Activated naive CD4-positive, alpha-beta T cell treated with anti-CD3 and anti-CD28 coated beads for 36 hours (primary cell): Measurements from ENCODE around the gene USF3. TPM values are rescaled to one million over a fixed set of nuclear protein-coding genes. Genes with fewer than 3 reads are reported as not detected.

Experiments
- CTCF ChIA-PET: fragments of 350-600 bp; sonication (Branson Sonifier 250); formaldehyde crosslinking; loops from one replicate; lab custom pipeline; 2021; ENCODE audit warnings: antibody characterized with exemption; lab: Charles Lee
- DNase-seq: peaks from one replicate; pipeline ENCODE4 v3.0.0-alpha.2; 2020
- H3K27ac Mint-ChIP-seq: one replicate; pipeline ENCODE4 v1.8.0; 2021; ENCODE audit warnings: mild to moderate bottlenecking, mixed read lengths
- H3K27me3 Mint-ChIP-seq: one replicate; pipeline ENCODE4 v1.8.0; 2021; ENCODE audit warnings: low read depth, mixed read lengths
- H3K36me3 Mint-ChIP-seq: one replicate; pipeline ENCODE4 v1.8.0; 2021; ENCODE audit warnings: low read depth, mixed read lengths
- H3K4me1 Mint-ChIP-seq: one replicate; pipeline ENCODE4 v1.8.0; 2021; ENCODE audit warnings: low read depth, mixed read lengths
- H3K4me3 Mint-ChIP-seq: one replicate; pipeline ENCODE4 v1.8.0; 2021; ENCODE audit warnings: mild to moderate bottlenecking, moderate library complexity, mixed read lengths
- H3K9me3 Mint-ChIP-seq: one replicate; pipeline ENCODE4 v1.8.0; 2021; ENCODE audit warnings: mixed read lengths
- intact Hi-C: fragments of 100-400 bp; cut with micrococcal nuclease; formaldehyde crosslinking; loops from one replicate; pipeline ENCODE4 v1.15.1; 2023
- total RNA-seq, 2 experiments: library from RNA; stranded (reverse); gene quantifications; one replicate each; pipeline ENCODE4 v1.2.3, GENCODE V29; 2021

Gene USF3, protein sequence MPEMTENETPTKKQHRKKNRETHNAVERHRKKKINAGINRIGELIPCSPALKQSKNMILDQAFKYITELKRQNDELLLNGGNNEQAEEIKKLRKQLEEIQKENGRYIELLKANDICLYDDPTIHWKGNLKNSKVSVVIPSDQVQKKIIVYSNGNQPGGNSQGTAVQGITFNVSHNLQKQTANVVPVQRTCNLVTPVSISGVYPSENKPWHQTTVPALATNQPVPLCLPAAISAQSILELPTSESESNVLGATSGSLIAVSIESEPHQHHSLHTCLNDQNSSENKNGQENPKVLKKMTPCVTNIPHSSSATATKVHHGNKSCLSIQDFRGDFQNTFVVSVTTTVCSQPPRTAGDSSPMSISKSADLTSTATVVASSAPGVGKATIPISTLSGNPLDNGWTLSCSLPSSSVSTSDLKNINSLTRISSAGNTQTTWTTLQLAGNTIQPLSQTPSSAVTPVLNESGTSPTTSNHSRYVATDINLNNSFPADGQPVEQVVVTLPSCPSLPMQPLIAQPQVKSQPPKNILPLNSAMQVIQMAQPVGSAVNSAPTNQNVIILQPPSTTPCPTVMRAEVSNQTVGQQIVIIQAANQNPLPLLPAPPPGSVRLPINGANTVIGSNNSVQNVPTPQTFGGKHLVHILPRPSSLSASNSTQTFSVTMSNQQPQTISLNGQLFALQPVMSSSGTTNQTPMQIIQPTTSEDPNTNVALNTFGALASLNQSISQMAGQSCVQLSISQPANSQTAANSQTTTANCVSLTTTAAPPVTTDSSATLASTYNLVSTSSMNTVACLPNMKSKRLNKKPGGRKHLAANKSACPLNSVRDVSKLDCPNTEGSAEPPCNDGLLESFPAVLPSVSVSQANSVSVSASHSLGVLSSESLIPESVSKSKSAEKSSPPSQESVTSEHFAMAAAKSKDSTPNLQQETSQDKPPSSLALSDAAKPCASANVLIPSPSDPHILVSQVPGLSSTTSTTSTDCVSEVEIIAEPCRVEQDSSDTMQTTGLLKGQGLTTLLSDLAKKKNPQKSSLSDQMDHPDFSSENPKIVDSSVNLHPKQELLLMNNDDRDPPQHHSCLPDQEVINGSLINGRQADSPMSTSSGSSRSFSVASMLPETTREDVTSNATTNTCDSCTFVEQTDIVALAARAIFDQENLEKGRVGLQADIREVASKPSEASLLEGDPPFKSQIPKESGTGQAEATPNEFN (N-terminal part only)
- 1 to 10 TPM; 7.5 to 7.9 TPM for total RNA-seq

DNA sequence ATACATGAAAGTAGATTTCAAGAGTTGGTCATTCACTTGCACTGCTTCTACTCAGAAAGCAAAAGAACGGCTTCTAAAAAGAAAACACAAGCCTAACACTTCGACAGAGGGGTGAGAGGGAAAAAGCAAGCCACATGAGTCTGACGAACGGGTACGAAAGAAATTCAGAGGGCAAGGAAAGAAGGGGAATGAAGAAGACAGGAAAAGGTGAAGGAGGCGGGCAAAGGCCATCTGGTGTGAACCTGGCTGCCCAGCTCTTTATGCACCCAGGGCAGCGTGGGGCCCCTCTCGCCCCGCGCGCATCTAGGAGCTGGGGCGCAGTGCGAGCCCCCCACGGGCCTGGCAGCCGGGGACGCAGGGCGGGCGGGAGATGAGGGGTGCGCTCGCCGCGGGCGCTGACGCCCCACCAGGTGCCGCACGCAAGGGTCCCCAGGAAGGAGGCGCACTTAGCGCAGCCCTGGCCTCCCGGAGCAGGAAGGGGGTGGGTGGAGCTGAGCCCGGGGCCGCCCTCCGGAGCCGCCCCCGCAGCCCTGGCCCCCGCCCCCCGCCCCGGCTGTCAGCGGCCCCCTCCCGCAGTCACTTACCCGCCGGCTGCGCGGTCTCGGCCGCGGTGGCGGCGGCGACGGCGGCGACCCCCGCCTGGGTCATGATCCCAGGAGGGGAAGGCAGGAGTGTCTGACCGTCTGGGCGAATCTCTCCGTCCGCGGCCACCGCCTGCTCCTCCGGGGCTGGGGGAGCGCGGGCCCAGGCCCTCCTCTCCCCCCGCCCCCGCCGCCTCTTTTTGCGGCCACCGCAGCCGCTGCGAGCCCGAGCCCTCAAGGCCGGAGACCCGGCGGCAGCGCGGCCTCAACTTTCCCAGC, at the start of gene USF3:
Gene USF3, minus strand, starts transcription at position 857 of the 860 bp plus-strand sequence. CDS start 21,764 bp downstream, outside the sequence.
- Mint-ChIP-seq H3K27me3 (no peaks in the 10 kb centered on the region), H3K4me1 (peaks cover 25% of the 10 kb centered on the region)
- intact Hi-C loops = loop anchor here (1.0 to 2.0 kb wide), 11 partner anchors 41 to 1451 kb away; partner anchors contain the start of genes CCDC191, NAA50, QTRT2 and SIDT1

DNA sequence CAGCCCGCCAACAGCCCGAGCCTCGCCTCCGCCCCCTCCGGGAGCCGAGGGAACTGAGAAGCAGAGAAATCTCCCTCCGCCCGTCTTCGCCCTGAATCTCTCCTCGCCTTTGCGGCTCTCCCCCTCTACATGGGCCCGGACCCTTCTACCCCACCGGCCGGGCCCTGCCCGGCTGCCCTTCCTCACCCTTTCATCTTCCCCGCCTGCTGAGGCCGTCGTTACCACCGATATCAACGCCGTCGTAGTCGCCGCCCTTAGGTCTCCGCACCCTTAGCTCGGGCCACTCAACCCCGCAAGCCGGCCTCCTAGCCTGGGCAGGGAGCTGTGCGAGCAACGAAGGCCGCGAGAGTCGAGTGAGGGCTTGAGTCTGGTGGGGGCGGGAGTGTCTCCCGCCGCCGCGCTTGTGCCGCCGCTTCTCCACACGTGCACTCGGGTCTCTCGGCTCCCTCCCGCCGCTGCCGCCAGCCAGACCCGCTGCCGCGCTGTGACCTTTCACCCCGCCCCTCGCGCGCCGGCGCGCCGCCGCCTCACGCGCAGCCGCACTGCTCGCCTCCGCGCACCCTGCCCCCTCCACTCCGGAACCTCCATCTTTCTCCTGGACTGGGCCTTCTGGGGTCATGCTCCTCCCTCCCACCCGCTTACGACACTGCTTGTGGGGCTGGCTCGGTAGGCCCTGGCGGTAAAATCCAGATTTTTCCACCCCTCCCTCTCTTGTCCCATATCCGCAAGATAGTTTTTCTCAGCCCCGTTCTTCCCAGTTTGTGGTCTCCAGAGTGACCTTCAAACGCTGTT, 49.5 kb upstream of the USF3 start, which contains the start of gene NAA50:
Gene NAA50, minus strand, starts transcription at position 494 of the 792 bp plus-strand sequence. Its CDS starts 300 bp downstream, at position 194.
- H3K36me3 Mint-ChIP-seq = peaks cover 16% of the 10 kb centered on the region
- H3K27ac Mint-ChIP-seq = peak within 1 kb of the TSS; percentile 100
- intact Hi-C loops = loop anchor here (1.0 to 10.0 kb wide), 20 partner anchors 10 to 1911 kb away; partner anchors contain the start of genes BTLA, CCDC191, GRAMD1C and QTRT2
- no peaks in the 10 kb centered on the region for H3K27me3 Mint-ChIP-seq
- H3K4me3 Mint-ChIP-seq = peak within 1 kb of the TSS; percentile 98
- H3K9me3 Mint-ChIP-seq = no peaks in the 10 kb centered on the region
- DNase-seq = peak; percentile 95
- CTCF ChIA-PET = interaction anchor here (0.6 to 3.6 kb wide), 20 partner anchors 10 to 413 kb away, joined by 3 to 29 read pairs (median 4); partner anchors contain the start of gene SPICE1
- H3K4me1 Mint-ChIP-seq = peaks cover 60% of the 10 kb centered on the region

More for the DNA sequence above, at the start of gene USF3:
- H3K36me3 Mint-ChIP-seq = peaks cover 2% of the 10 kb centered on the region
- H3K4me3 Mint-ChIP-seq = peak within 1 kb of the TSS; percentile 99
- no peaks in the 10 kb centered on the region for H3K9me3 Mint-ChIP-seq
- CTCF ChIA-PET = no interaction called here
- peak; percentile 82 for DNase-seq
- peak within 1 kb of the TSS; percentile 96 for H3K27ac Mint-ChIP-seq

DNA sequence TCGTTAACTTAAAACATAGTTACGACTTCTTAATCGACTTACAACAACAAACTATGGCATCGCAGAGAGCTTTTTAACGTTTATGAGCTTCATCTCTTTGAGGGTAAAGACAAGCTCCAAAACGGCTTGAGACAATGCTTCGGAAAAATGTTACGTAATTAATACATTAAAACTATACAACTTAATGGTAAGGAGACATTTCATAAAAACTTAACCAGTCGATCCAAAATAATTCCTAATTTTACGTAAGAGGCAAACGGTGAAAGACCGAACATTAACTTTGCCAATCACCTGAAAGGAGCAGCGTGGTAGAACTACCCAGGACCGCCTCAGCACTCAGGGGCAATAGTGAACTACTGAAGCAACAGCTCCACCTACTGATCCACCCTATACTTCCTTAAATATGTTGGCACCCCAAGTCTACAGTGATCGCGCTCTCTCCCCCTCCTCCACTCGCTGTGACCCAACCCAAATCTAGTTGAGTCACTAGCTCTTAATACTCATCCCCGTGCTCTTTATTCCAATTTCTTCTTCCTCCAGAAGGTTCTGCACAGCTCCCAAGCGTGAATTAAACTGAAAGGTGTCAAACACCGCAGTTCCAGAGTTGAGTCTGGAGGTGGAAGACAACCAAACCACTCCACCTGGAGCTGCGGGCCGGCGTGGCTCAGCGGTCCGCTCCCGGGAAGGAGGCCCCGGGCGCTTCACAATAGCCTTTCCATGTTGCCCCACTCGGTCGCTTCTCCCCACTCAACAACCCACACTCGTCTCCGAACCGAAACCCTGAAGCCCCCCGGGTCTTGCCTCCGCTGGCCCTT, 48.7 kb upstream of the USF3 start:
- DNase-seq = peak; percentile 92
- no peaks in the 10 kb centered on the region for H3K27me3 Mint-ChIP-seq
- H3K4me1 Mint-ChIP-seq = peaks cover 66% of the 10 kb centered on the region
- H3K9me3 Mint-ChIP-seq = no peaks in the 10 kb centered on the region
- H3K4me3 Mint-ChIP-seq = peak overlapping the region; percentile 98
- intact Hi-C loops = loop anchor here (1.0 to 10.0 kb wide), 12 partner anchors 9 to 1912 kb away; partner anchors contain the start of genes BTLA and SIDT1
- H3K36me3 Mint-ChIP-seq = peaks cover 18% of the 10 kb centered on the region
- peak overlapping the region; percentile 100 for H3K27ac Mint-ChIP-seq
- CTCF ChIA-PET = interaction anchor here (0.6 to 3.6 kb wide), 27 partner anchors 9 to 253 kb away, joined by 3 to 29 read pairs (median 3); partner anchors contain the start of gene SPICE1

DNA sequence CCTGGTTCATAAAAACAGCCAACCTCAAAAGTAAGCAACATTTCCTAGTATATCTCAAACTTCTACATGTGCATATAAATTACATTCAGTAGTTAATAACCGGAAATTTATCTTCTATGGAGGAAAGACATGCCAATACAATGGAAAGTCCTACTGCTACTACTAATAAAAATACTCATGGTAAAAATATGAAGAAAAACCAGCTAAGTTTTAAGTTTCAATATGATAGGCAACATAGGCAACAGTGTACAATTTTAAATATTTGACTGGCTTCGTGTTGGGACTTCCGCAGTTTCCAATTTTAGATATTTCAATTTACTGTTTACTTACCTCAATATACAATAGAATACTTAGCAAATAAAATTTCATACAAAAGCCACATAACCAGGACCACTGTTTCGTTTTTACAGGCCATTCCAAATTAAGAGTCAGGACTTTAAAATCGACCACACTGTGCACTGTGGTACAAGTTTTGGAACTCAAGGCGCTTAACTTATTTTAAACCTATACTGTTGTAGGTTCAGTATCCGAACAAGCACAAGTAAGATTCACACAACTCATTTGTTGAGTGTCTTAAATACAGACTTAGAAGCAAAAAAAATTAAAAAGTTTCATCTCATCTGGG, 46.7 kb upstream of the USF3 start:
- Mint-ChIP-seq H3K27ac (no peak overlapping the region), H3K36me3 (peaks cover 18% of the 10 kb centered on the region), H3K4me1 (peaks cover 62% of the 10 kb centered on the region), H3K27me3 (no peaks in the 10 kb centered on the region), H3K4me3 (peak overlapping the region; percentile 98), H3K9me3 (no peaks in the 10 kb centered on the region)
- CTCF ChIA-PET = interaction anchor here (1.0 to 3.3 kb wide), 4 partner anchors 44 to 247 kb away, joined by 3 to 16 read pairs (median 4); no protein-coding TSS in a partner anchor
- intact Hi-C loops = loop anchor here (5.0 to 10.0 kb wide), 2 partner anchors 754 to 1068 kb away; no protein-coding TSS in a partner anchor
- DNase-seq = no peak

DNA sequence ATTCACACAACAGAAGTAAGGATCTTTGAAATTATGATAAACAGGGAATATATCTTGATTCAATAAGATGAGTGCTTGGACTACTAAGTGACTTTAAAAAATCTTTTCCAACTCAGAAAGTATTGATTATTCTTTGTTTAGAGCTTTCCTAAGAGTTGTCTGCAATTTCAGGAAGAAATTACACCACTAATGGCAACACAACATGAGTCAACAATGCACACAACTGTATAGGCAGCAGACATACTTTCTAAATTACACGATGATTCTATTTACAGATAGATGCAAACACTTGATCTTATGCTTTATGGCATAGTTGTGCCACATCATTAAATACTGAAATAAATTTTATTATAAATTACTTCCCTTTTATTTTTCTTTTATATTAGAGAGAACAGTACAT, 45.2 kb upstream of the USF3 start:
- H3K4me3 Mint-ChIP-seq = no peak overlapping the region
- H3K36me3 Mint-ChIP-seq = peaks cover 16% of the 10 kb centered on the region
- H3K9me3 Mint-ChIP-seq = no peaks in the 10 kb centered on the region
- H3K27ac Mint-ChIP-seq = no peak overlapping the region
- no peaks in the 10 kb centered on the region for H3K27me3 Mint-ChIP-seq
- peaks cover 70% of the 10 kb centered on the region for H3K4me1 Mint-ChIP-seq
- CTCF ChIA-PET = interaction anchor here (0.5 to 1.7 kb wide), 6 partner anchors 43 to 245 kb away, joined by 3 to 7 read pairs (median 4); partner anchors contain the start of gene GRAMD1C
- DNase-seq = no peak
- intact Hi-C loops = loop anchor here (5.0 to 10.0 kb wide), 2 partner anchors 756 to 1067 kb away; no protein-coding TSS in a partner anchor

DNA sequence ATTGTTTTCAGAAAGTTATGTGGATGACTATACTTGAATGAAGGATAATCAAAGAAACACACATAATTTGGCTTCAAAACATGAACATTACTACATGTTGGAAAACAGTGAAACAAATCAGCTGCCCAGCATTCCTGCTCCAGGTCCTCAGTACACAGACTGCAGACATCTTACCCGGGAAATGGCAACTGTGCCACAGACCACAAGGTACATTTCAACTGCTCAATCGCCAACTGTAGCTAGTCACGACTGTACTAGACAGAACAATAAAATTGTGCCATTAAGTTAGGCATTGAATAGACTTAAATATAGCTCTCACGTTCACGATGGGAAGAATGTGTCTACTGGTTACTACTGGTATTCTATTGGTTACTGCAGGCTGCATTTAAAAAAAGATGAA, 44.6 kb upstream of the USF3 start:
- Mint-ChIP-seq H3K36me3 (peaks cover 13% of the 10 kb centered on the region), H3K9me3 (no peaks in the 10 kb centered on the region), H3K4me1 (peaks cover 74% of the 10 kb centered on the region), H3K4me3 (no peak overlapping the region), H3K27ac (no peak overlapping the region), H3K27me3 (no peaks in the 10 kb centered on the region)
- intact Hi-C loops = loop anchor here (5.0 to 10.0 kb wide), 2 partner anchors 756 to 1066 kb away; no protein-coding TSS in a partner anchor
- DNase-seq = no peak
- CTCF ChIA-PET = interaction anchor here (0.5 to 1.7 kb wide), 6 partner anchors 8 to 245 kb away, joined by 3 to 5 read pairs (median 3); no protein-coding TSS in a partner anchor

DNA sequence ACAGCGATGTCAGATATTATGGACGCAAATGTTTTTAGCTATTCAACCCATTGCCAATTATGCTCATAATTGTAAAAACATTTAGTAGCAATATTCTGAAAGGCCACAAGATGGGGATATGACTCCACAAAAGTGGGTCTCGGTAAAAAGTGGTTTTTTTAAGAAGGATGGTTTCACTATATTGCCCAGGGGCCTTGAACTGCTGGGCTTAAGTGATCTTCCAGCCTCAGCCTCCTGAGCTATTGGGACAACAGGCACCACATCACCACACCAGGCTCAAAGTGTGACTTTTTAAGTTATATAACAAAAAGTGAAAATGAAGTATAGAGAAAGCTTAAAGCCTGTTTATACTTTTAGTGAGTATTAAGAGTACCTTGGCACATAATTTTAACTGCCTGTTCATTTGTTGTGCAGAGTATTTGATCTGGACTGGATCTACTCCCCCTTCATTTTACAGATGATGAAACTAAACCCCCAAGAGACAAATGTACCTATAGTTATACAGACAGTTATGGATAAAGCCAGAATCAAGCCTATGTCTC, 40.2 kb upstream of the USF3 start:
- Mint-ChIP-seq H3K36me3 (peaks cover 2% of the 10 kb centered on the region), H3K4me1 (peaks cover 65% of the 10 kb centered on the region)

DNA sequence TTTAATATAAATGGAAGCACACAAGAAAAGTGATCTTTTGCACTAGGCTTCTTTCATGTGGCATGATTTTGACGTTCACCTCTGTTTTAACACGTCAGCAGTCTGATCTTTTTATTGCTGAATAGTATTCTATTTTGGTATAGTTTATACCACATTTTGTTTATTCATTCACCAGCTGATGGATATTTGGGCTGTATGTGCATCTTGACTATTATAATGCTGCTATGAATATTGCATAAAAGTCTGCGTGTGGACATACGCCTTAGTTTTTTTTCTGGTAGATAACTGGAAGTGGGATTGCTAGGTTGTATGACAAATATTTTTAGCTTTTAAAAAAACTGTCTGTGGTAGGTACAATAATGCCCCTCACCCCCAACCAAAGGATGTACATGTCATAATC, 35.3 kb upstream of the USF3 start:
- intact Hi-C loops = no loop called here

More for the DNA sequence above, 40.2 kb upstream of the USF3 start:
- CTCF ChIA-PET = interaction anchor here (0.6 to 2.0 kb wide), 20 partner anchors 9 to 422 kb away, joined by 3 to 29 read pairs (median 4); partner anchors contain the start of genes ATP6V1A, NAA50 and SPICE1
- no peak for DNase-seq
- Mint-ChIP-seq H3K9me3 (no peaks in the 10 kb centered on the region), H3K27ac (peak overlapping the region; percentile 56), H3K27me3 (no peaks in the 10 kb centered on the region), H3K4me3 (no peak overlapping the region)
- intact Hi-C loops = loop anchor here (1.0 to 5.0 kb wide), 7 partner anchors 9 to 682 kb away; partner anchors contain the start of genes GRAMD1C and USF3

More for the DNA sequence above, 35.3 kb upstream of the USF3 start:
- DNase-seq = no peak
- no peaks in the 10 kb centered on the region for H3K27me3 Mint-ChIP-seq
- CTCF ChIA-PET = interaction anchor here (0.6 to 1.5 kb wide), 3 partner anchors 9 to 106 kb away, joined by 3 to 5 read pairs (median 3); no protein-coding TSS in a partner anchor
- peaks cover 7% of the 10 kb centered on the region for H3K36me3 Mint-ChIP-seq
- no peak overlapping the region for H3K4me3 Mint-ChIP-seq
- H3K9me3 Mint-ChIP-seq = no peaks in the 10 kb centered on the region
- peaks cover 33% of the 10 kb centered on the region for H3K4me1 Mint-ChIP-seq
- no peak overlapping the region for H3K27ac Mint-ChIP-seq
